HG02970 (cell line): ENCODE results near the gene BCL2A1.
A peak's percentile ranks its signal among the peaks of the same experiment; 100 is the strongest.

Experiments used
- ATAC-seq: cut with Tn5 transposase; IDR thresholded peaks from one replicate; pipeline ENCODE4 v1.9.1; 2021; ENCODE audit warnings: mild to moderate bottlenecking, moderate library complexity, moderate number of reproducible peaks; ENCODE audit not compliant: unreplicated experiment, low FRiP score

BCL2A1 gene

DNA sequence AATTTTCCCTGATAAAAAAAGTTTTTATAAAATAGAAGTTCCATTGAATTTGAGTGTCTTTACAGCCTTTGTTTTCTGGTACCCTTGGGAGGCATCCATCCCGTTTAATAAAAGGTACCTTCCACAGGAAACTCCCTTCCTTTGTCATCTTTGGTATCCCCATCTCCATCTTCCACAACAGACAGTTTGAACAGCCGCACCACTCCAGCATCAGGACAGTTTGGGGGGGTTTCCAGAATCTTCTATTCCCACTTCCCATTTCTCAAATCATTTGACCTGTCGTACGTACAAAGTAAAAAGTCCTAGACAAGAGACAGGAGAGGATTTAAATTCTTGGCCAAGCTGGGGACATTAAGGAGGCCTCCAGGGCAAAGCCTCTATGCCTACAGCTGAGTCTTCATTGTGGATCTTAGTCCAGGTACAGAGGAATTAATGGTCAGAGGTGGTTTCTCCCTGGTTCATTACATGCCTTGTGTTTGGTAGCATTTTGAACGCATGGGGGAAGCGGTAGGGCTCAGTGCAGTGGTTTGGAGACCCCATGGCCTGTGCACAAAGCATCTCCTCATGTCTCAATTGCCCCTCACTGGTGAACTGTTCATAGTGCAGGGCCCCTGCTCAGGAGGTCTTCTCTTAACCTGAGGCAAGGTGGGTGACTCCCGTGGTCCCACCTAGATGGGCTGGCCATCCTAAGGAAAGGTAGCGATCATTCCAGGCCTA, 19.4 kb upstream of the BCL2A1 start:
- ATAC-seq = no peak

DNA sequence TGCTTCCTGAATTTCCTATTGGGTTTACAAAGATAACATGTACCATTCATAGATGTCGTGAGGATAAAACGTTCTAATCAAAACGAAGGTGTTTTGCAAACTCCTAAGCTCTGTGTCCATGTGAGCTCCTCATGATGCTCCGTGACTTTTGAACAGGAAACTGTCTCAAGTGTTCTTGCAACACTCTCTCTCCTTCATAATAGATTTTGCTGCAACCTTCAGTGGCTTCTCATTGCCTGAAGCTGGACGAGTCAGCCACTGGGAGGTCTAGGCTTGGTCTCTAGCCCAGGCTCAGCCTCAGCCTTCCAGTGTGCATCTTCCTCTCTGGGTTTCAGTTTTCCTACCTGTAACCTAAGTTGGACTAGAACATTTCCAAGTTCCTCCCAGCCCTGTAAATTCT, 18.7 kb upstream of the BCL2A1 start:
- no peak for ATAC-seq

DNA sequence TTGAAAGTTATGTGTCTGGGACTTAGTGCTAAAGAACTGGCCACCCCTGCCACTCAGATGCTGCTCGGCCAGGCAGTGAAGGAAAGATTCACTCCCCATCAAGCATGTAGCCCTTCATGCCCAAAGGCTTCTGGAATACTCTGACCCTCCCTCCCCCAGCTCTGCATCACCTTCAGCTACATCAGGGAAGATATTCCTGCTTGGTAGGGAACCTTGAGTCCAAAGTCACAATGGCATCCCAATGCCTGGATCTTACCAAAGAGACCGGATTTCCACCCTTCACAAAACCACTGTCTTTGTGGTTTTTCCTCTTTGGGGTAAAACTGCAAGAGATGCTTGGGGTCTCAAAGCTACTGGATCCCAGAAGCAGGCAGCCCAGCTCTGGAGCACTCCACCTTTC, 18.2 kb upstream of the BCL2A1 start:
- ATAC-seq = no peak

DNA sequence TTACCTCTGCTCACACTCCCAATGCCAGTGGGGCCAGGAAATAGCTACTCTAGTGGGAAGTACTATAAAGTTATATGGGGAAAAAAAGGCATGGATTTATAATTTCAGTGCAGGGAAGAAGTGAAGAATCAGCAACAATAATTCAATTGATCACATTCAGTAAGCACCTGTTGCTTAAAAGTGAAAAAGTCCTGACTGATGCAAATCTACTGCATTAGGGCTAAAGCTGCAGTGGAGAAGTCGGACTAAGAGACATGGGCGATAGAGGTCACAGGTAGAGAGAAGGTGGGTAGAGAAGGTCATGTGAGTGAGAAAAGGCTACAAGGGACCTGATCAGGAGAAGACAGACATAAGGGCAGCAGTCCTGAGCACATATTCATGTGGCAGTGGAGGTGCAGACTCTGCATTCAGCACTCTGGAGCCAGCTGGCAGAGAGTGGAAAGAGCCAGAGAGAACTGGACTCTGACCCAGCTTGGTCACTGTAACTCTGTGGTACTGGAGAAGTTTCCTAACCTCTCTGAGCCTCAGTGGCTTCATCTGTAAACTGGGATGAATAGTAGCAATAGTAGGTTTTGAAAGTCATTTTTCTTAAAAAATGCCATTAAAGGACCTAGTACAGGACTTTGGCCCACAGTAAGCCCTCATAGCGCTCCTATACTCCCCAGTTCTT, 17.6 kb upstream of the BCL2A1 start:
- no peak for ATAC-seq

DNA sequence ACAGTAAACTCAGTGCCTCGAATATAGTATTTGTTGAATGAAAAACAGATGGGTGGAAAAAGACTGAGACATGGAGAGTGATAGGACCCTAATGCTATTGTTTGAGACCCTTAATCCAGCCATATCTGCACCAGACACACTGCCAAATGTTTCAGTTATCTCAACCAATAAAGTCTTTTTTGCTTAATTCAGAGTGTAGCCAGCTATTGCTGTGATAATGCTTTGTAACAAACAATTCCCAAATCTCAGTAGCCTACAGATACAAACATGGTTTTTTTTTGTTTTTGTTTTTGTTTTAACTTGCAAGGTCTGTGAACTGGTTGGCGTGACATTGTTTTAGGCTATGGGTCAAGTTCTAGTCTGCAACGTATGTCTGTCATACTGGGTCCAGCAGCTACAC, 17.0 kb upstream of the BCL2A1 start:
- ATAC-seq = no peak

DNA sequence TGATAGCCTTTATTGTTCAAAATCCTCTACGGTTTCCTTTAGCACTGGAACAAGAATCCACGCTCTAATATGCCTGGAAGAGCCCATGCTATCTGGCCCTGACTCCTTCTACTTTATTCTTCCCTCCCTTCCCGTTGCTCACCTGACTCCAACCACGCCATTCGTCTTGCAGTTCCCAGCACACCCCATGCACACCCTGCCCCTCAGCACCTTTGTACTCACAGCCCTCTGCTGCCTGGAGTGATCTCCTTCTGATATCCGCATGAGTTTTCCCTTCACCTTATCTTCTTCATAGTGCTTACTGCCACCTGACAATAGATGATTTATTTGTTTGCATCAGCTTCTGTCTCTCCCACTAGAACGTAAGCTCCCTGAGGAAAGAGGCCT, 16.6 kb upstream of the BCL2A1 start:
- no peak for ATAC-seq

DNA sequence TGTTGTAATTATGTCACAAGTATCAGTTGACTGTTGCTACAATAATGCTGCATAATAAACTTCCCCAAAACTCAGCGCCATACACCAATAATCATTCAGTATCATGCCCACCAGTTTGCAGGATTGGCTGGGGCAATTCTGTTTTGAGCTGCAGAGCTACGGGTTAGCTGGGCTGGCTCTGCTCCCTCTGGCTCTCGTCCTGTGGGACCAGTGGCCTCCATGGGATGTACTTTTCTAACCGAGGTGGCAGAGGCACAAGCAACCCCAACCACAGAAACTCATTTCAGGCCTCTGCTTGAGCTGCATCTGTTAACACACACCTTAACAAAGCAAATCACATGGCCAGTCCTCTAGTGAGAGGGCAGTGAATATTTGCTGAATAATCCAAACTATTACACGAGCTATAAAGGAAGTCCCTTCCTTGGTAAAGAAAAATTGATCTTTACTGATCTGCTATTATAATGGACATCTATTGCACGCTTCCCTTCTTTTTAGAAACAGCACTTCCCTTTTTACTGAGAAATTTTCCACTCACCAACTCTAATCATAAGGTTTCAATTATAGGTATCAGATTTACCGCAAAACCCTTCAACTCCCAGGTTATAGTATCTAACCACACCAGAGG, 10.9 kb upstream of the BCL2A1 start:
- no peak for ATAC-seq

DNA sequence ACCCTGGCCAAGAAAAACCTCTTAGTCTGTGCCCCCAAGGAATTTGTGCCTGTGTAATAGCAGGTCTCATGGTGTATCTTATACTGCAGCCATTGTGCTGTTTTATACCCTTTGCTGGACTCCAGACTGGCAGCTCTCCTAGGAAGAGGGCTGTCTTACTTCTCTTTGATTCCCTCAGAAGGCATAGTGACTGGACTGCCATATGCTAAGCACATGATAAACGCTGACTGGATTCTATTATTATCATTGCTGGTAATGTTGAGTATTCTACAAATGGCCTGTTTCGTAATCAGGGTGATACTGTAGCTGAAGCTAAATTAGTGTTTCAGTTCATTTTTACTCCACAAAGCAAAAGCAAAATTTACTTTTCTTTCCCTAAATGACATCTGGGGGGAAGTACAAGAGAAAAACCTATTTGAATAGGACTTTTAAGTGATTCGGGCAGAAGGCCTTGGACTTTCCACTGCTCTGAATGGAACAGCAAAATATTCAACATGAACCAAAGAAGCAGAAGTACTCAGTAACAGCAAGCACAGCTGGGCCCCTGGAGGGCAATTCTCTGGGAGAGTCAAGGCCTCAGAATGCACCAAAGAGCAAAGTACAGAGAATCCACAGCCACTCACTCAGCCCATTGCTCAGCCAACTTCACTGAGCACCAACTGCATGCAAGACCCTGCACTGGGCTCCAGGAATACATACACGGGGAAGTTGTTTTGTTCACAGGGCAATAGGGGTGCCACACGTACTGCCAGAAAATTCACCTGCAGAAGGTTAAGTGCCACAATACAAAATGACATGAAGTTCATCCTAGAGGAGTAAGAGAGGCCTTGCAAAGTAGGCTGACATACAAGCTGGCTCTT, 7.9 kb upstream of the BCL2A1 start:
- ATAC-seq = peak; percentile 60

DNA sequence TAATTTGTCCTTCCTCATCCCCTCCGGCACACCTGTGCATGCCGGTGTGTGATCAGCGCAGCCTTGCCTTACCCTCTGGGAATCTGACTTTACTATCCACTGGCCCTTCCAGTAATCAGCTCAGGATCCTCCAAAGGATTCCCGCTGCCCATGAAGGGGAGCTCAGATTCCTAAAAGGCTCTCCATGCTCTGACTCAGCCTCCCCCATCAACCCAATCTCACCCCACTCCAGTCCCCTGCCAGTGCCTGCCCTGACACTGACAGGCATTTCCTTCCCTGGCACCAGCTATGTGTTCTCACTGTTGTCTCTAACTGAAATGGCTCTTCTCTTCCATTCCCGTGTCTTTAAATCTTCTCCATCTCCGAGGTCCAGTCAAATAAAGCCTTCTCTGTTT, 7.3 kb upstream of the BCL2A1 start:
- ATAC-seq = no peak

DNA sequence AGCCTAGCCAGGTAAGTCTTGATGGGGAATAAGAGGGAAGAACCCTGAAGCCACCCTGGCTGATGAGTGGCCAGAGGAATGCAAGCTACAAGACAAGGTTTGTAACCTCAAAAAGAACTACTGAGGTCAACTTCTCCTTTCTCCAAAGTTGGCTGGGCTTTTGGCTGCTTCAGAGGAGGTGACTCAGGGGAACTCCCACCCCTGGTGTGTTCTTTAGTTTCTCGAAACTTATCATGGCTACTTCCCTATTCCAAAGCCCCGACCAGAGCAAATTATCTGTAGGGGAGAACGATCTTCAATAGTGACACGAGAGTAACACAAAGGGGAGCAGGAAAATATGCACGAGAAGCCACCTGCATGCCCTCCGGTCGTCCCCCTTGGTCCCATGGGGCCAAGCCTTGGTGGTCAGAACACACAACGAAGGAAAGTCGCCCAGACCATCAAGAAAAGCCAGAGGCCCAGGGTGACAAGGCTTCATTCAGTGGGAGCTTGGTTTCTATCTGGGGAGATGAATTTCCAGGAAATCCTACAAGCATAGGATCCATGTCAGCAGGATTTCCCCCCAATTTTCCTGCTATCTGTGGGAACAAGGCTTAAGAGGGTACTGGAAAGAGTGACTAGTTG, 6.5 kb upstream of the BCL2A1 start:
- ATAC-seq = peak; percentile 35

DNA sequence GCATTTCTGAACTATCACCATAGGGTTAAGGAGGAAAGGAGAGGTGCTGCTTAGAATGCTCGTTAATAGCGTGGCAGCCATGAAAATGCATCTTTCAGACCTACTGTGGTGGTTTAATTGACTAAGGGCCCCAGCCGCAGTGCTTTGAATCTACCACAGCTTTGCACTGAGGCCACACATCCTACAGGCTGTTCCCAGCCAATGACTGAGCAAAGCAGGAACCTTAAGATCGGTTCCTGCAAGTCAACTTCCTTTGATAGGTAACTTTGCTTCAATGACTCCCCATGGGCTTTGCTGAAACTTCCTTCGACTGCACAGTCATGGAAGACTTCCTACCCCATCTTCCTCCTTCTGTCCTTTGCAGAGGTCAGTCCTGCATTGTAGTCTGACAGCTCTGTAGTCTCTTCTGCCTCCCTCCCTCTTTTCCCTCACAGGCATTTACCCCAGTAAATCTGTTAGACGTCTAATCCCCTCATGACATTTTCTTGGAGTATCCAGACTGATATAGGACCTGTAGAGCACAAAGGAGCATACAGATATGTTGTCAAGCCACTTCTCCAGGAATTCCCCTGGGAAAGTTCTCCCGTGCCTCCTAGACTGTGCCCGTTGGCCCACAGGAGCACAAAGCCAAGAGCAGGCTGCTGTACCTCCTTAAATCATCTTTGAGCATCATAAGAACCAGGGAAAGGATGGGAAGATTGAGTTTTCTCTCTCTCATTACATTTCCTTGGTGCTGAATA, 2.6 kb upstream of the BCL2A1 start:
- ATAC-seq = no peak

DNA sequence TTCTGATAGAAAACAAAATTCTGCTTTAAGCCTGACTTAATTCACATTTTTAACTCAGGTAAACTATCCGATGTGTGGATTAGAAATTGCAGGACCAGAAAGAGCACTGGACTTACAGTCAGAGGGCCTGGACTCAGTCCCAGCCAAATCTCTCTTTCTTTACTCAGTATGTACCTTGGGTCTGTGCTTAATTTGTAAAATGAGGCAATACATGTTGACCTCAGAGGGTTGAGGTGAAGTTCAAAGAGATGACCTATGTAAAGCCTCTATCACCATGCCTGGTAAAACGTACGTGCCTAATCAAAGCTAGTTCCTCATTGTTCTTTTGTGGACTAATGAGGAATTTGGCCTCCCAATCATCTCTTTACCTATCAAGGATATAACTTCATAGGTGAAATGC, 1.9 kb upstream of the BCL2A1 start:
- no peak for ATAC-seq

DNA sequence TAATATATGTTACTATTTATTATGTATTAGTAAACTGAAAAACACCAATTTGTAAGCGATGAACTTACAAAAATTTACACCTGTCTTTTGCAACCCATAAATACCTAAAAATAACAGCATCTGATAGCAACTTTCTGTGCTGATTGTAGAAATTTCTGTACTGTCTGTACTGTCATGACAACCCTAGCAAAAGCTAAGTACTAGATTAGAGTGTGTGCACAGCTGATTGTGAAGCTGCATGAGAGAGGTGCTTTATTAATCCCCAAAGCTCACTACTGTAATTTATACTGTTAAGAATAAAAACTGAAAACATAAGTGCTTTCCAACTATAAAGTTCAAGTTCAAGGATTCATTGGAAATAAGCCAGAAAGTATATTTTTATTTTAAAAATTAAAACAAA, 815 bp downstream of the BCL2A1 start:
- no peak for ATAC-seq

DNA sequence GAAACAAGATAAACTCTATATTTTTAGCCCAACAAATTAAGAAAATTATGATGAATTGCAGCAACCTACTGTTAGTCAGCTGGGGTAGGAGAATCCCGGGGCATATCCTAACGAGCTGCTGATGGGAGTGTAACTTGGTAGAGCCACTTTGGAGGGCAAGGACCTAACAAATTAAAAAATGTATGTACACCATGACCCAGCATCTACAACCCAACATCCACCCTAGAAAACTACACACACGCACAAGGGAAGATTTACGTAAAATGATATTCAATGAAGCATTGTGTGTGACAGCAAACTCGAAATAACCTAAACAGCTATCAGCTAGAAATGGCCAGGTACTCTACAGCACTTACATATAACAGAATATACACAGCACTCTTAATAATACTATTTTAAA, 1.9 kb downstream of the BCL2A1 start:
- ATAC-seq = no peak

DNA sequence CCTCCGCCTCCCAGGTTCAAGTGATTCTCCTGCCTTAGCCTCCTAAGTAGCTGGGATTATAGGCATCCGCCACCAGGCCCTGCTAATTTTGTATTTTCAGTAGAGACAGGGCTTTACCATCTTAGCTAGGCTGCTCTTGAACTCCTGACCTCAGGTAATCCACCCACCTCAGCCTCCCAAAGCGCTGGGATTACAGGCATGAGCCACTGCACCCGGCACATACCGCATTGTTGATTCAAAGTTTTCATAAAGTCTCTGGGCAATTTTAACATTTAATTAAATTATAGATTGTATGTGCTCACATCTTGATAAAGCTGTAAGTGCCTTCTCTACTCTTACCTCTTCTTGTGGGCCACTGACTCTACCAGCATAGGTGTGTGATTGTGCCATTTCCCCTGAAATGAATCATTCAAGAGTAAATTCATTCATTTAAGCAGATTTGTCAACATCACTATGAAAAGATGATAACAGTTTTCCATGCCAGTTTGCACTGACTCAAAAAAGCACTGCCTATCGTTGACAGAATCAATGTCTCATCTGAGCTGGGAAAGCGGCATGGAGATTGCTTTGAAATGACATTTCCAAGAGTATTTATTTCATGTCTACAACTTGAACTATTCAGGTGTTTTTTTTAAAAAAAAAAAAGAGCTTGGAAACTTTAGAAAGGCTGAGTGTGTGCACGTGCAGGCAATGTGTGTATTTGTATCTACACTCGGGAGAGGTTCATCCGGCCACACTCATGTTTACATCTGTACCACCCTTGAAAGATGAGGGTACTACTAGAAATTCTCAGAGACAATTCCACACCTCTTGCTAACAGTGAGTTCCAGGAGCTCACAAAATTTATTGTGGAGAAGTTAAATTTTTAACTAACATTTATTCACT, 3.5 kb downstream of the BCL2A1 start:
- ATAC-seq = no peak

DNA sequence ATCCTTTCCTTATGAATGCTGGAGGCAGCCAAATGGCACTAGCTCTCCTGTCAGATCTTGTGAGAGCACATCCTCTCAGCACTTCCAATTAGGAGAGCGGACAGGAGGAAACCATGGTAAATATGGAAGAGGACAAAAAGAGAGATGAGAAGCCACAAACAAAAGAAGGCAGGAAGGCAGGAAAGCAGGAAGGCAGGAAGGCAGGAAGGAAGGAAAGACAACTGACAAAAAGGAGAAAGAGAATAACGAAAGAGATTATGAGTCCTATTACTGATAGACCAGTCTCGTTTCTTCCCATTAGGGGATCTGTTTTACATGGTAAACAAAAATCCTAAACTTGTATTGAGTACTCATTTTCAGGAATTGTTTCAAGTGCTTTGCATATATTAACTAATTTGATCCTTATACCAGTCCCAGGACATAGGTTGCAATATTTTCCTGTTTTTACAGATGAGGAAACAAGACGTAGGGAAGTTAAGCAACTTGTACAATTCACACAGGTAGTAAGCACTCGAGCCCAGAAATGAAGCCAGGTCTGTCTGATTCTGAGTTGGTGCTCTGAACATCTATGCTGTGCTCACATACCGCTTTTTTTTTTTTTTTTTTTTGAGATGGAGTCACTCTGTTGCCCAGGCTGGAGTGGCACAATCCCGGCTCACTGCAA, 4.2 kb downstream of the BCL2A1 start:
- no peak for ATAC-seq

DNA sequence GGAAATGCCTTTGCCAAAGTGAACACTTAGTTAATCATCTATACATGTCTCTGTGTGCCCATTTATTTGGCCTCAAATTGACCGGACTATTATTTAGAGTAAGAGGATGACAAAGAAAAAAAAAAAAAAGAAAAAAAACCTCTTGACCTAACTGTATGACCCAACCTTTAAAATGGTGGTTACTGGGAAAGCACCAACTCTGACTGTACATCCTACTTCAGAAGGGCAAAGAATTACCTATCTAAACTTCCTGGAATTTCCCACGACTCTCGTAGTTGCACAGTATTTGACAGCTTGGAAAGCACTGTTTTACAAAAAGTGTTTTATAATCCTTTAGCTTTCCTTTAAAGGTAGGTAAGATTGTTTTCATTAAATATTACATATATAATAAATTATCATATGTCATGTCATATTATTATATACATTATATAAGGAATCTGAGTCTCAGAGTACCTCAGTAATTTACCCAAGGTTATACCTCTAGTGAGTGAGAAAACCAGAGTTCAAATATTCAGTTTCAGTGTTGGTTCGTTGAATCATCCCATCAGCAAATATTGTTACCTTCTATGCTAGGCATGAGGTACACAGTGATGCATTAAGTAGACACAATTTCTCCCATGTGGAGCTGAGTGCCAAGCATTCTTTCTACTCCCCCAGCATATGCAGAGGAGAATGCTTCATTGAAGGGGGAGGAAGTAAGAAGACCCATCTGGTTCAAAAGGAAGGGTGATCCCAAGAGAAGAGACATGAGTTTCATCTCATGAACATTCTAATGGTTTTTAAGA, 5.0 kb downstream of the BCL2A1 start:
- no peak for ATAC-seq
